Stimulated activated naive CD8-positive, alpha-beta T cell treated with anti-CD3 and anti-CD28 coated beads, Interleukin-15, Interleukin-2, amounts not matched to agents 100 U/mL and 50 U/mL, for 24 hours (primary cell): ENCODE measurements around the gene GLRA1.
"Not testable (repeated sequence)": the region's sequence is repeated elsewhere in the genome, so short reads cannot be mapped to it uniquely, and the experiment has no call there.

Source experiments
- ATAC-seq: fragments of 150-1000 bp; cut with Tn5 transposase; one replicate; pipeline ENCODE4 v1.10.0; 2021
- DNase-seq: peaks from one replicate; pipeline ENCODE4 v3.0.0; 2021

The GLRA1 gene

DNA sequence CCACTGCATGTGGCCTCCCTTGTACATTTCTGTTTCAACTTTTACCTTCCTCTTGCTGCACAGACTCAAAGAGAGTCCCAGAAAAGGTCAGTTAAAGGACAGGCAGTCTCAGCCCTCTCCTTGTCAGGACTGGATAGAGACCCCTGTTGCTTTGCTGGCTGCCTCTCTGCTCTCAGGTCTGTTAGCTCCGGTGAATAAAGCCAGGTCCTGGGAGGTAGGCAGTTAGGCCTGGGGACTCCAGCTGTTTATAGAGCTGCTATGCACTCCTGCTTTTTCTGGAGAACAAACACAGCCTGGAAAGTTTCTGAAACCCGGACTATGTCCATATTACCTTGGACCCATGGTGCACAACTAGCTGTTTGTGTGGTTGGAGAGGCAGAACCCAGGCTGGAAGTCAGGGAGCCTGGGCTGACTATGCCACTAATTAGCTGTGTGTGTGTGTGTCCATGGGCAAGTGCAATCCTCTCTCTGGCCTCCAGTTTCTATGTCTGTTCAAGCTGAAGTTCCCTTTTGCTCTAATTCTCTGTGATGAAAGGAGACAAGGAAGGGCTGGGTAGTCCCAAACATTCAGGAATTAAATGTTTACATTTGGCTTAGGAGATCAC, 42.9 kb downstream of the GLRA1 start:
- no peak for DNase-seq
- ATAC-seq: no peak

- DNase-seq: no peak
- no peak for ATAC-seq
Measured at GRCh38 chr5:151880324-151880723, 44.3 kb downstream of the GLRA1 start.

GRCh38 chr5:151873701-151874100, 51.0 kb downstream of the GLRA1 start:
- no peak for DNase-seq
- no peak for ATAC-seq

DNA sequence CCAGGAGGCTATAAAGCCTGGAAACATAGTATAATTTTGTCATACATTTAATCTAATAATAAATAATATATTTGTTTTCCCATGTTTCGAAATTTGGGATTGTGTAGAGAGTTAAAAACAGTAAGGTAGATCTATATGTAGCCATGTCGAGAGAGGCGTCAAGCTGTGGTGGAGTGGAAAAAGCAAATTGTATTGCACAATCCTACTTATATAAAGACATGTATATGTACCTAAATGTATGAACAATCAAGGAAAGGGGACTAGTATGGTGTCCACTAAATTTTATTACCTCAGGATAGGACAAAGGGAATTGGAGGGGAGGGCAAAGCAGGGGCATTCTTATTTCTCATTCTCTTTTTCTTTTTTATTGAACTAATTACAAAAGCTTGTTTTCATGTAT, 52.0 kb downstream of the GLRA1 start:
- no peak for ATAC-seq
- no peak for DNase-seq

- ATAC-seq: no peak
- DNase-seq: no peak
Measured at GRCh38 chr5:151870820-151871219, 53.8 kb downstream of the GLRA1 start.

- DNase-seq (no peak), ATAC-seq (no peak)
Measured at GRCh38 chr5:151870271-151870670, 54.4 kb downstream of the GLRA1 start.

DNA sequence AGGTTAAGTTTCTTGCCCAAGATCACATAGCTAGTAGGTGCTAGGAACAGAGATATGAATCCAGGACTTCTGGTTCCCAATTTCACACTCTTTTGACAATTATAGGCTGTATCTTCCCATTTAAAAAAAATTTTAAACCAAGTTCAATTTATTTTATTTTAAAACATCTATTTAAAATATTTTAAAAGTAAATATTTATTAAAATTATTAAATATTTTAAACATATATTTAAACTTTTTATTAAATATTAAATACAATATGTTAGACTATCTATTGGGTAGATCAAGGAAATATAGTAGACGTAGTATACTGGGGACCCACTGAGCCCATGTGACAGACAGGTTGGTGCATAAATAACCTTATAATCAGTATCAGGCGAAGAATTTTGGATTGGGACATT, 54.8 kb downstream of the GLRA1 start:
- no peak for ATAC-seq

GRCh38 chr5:151868451-151868850, 56.2 kb downstream of the GLRA1 start:
- DNase-seq (no peak), ATAC-seq (peak; percentile 63)

More for the DNA sequence above, 54.8 kb downstream of the GLRA1 start:
- no peak for DNase-seq

DNA sequence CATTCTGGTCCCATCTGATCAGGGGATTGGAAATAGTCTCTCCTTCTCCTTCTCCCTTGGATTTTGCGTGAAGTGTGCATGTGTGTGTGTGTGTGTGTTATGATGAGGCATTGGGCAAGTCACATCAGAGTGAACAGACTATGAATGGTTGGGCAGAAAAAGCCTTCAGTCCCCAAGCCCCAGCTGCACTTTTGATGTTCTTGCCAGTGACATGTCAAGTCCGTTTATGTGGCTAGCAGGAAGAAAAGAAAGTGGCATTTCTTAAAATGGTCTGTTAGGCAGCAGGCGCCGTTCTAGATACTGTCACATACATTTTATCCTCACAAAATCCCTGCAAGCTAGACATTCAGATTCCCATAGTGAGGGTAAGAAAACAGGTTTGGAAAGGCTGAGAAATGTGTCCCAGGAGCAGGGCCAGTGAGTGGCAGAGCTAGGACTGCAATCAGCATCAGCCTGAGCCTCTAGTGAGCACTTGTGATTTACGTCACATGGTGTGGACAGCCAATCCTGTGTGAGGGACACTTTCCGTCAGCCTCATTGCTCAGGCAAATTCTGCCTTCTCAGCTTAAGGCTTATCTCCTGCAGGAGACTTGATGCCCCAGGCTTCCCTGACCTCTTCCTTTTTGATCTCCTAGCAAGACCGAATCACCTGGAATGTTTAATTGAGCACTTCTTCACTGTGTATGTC, 60.4 kb downstream of the GLRA1 start:
- DNase-seq: no peak
- ATAC-seq: no peak

GRCh38 chr5:151863566-151863965, 61.1 kb downstream of the GLRA1 start:
- DNase-seq: no peak
- no peak for ATAC-seq

GRCh38 chr5:151862811-151863472, 61.7 kb downstream of the GLRA1 start:
- ATAC-seq: no peak
- DNase-seq: no peak

DNA sequence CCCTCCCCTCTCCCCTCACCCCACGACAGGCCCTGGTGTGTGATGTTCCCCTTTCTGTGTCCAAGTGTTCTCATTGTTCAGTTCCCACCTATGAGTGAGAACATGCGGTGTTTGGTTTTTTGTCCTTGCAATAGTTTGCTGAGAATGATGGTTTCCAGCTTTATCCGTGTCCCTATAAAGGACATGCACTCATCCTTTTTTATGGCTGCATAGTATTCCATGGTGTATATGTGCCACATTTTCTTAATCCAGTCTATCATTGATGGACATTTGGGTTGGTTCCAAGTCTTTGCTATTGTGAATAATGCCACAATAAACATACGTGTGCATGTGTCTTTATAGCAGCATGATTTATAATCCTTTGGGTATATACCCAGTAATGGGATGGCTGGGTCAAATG, 63.8 kb downstream of the GLRA1 start:
- ATAC-seq, DNase-seq: not testable (repeated sequence)

DNA sequence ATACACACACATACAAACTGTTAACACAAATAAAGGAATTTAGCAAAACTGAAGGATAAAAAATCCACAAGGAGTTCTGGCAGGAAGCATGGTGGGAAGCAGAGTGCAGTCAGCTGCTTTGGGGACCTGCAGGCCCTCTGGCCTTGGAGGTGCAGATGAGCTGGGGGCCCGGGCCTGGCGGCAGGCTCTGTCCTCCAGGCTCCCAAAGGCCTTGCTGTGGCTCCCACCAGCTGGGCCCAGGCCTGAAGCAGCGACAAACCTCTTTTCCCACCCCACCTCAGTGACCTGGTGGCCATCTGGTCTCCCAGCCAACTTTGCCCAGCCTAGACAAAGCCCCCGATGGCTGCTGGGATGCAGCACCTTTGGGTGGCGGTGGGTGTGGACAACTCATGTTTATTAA, 67.8 kb downstream of the GLRA1 start:
- DNase-seq (no peak), ATAC-seq (no peak)

DNA sequence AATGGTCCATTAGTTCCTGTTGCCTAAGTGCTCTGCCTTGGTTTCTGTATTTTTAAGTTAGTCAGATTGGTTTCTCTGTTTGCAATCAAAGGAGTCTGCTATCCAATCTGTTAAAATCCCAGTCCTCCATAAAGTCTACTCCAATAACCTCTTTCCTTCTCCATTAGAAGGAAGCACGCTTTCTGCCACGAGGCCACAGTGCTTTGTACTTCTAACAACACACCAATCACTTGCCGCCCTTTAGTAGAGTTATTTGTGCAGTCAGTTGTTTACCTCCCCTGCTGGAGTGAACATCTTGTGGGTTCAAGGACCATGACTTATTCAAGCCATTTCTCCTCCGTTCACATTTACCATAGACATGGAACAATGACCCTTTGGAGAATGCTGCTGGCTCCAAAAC, 69.0 kb downstream of the GLRA1 start:
- DNase-seq (no peak), ATAC-seq (no peak)

DNA sequence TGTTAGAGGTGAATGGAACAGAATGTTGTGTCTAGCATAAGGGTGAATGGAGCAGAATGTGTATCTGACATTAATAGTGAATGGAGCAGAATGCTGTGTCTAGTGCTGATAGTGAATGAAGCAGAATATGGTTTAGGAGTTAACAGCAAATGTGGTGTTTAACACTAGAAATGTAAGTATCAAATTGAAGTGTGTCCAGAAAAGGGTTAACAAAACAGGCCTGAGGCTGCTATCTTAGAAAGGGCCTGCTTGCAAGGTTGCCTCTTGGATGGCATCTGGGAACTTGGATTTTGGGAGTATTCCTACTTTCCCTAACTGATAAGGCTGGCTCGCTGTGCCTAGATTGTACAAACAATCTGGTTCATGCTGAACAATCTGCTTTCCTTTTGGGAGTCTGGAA, 76.8 kb downstream of the GLRA1 start:
- DNase-seq (no peak), ATAC-seq (no peak)

DNA sequence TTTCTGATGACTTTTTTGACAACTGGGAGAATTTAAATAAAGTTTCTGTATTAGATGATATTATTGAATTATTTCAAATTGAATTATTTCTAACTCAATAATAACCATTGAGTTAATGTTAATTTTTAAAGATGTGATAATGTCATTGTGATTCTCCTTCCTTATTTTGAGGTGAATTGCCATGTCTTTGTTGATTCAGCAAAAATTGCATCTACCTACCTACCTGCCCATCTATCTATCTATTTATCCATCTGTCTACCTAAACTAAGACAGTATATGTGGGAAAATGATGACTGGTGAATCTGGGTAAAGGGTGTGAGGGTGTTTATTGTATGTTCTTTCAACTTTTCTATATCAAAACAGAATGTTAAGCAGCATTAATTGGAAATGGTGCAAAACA, 77.9 kb downstream of the GLRA1 start:
- ATAC-seq: no peak
- DNase-seq: no peak

DNA sequence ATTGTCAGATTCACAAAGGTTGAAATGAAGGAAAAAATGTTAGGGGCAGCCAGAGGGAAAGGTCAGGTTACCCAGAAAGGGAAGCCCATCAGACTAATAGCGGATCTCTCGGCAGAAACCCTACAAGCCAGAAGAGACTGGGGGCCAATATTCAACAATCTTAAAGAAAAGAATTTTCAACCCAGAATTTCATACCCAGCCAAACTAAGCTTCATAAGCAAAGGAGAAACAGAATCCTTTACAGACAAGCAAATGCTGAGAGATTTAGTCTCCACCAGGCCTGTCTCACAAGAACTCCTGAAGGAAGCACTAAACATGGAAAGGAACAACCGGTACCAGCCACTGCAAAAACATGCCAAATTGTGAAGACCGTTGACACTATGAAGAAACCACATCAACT, 91.8 kb downstream of the GLRA1 start:
- not testable (repeated sequence) for ATAC-seq, DNase-seq

GRCh38 chr5:151829370-151829769, 95.3 kb downstream of the GLRA1 start:
- DNase-seq: no peak
- no peak for ATAC-seq

DNA sequence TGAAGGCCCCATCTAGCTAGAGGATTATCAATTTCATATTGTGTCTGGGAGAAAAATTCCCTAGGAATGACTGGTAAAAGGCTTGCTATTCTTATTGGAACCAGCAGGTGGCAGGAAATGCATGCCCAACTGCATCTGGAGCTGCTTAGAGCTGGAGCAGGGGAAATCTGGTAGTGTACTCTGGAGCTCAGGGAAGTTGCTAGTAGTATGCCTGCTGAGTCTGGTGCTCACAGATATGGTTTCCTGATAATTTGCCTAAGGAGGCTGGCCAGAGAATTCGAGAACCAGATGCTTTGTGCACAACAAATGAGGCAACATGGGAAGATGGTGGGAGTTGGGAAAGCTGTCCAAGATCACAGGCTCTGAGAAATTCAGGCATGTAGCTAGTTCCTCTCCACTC, 99.2 kb downstream of the GLRA1 start:
- DNase-seq (no peak), ATAC-seq (peak; percentile 43)

- ATAC-seq (no peak), DNase-seq (no peak)
Measured at GRCh38 chr5:151822141-151822540, 102.5 kb downstream of the GLRA1 start.

- no peak for DNase-seq
Measured at GRCh38 chr5:151820903-151821302, 103.7 kb downstream of the GLRA1 start.

GRCh38 chr5:151820271-151820670, 104.4 kb downstream of the GLRA1 start:
- no peak for DNase-seq
- ATAC-seq: no peak

More at GRCh38 chr5:151820903-151821302, 103.7 kb downstream of the GLRA1 start:
- no peak for ATAC-seq

- DNase-seq (no peak), ATAC-seq (no peak)
Measured at GRCh38 chr5:151819830-151820229, 104.8 kb downstream of the GLRA1 start.

DNA sequence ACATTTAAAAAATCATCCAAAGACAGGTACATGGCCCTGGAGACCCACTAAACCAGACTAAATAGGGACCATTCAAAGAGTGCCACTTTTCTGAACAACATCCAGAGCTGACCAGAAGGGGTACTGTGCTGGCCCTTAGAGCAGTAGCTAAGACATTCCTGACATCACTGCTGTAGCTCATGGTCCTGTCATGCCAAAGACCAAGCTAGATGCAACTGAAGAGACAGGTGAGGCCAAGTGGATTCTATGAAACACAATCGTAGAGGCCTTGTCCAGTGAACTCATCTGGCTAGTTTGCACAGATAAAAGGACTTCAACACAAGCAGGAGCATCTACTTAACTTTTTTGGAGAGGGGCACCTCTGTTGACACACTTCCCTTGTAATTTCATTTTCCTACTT, 109.6 kb downstream of the GLRA1 start:
- ATAC-seq (no peak), DNase-seq (no peak)
